Stomach smooth muscle (tissue), 2 donors: Measurements from ENCODE around the gene PTPRN2.
"Not testable (repeated sequence)": the region's sequence is repeated elsewhere in the genome, so short reads cannot be mapped to it uniquely, and the experiment has no call there.

Experiments
- H3K27ac ChIP-seq: one replicate; pipeline ENCODE4 v1.7.0; 2013; ENCODE audit warnings: mild to moderate bottlenecking, low read length, inconsistent platforms
- H3K27me3 ChIP-seq, 2 donors: one replicate each; pipeline ENCODE4 v1.7.0; 2013; ENCODE audit warnings: low read length in 2 of 2; ENCODE audit not compliant: insufficient read depth in 2 of 2, control insufficient read depth in 1 of 2
- H3K36me3 ChIP-seq, 2 donors: one replicate each; pipeline ENCODE4 v1.7.0; 2013; ENCODE audit warnings: low read length in 2 of 2; ENCODE audit not compliant: control insufficient read depth in 2 of 2, insufficient read depth in 2 of 2
- H3K4me1 ChIP-seq: one replicate; pipeline ENCODE4 v1.7.0; 2013; ENCODE audit warnings: low read length; ENCODE audit not compliant: control insufficient read depth, insufficient read depth
- H3K4me3 ChIP-seq, 2 donors: one replicate each; pipeline ENCODE4 v1.7.0; 2013; ENCODE audit warnings: low read length in 2 of 2
- H3K9ac ChIP-seq, 2 donors: one replicate each; pipeline ENCODE4 v1.7.0; 2013; ENCODE audit warnings: low read length in 2 of 2, mild to moderate bottlenecking in 1 of 2
- H3K9me3 ChIP-seq, 2 donors: one replicate each; pipeline ENCODE4 v1.7.0; 2013; ENCODE audit warnings: low read length in 2 of 2; ENCODE audit not compliant: control insufficient read depth in 2 of 2
- donor health status: healthy.
- donor health status: Pancreatic carcinoma.

PTPRN2 gene

DNA sequence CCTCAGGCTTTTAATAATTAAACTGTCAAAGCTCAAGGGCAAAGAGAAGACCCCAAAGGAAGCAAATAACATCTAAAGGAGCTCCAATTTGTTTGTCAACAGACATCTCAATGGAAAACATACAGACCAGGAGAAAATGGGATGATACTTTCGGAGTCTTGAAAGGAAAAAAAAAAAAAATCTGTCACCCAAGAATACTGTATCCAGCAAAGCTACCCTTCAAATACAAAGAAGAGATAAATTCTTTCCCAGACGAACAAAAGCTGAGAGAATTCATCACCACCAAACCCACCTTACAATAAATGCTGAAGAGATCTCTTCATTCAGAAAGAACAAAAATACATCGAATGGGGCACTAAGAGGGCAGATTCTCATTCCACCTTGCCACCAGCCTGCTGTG, 232.8 kb downstream of the PTPRN2 start:
- H3K9me3 ChIP-seq: peaks cover 3 to 7% of the 10 kb centered on the region in 2 donors
- H3K9ac ChIP-seq: no peak overlapping the region
- no peak overlapping the region for H3K27ac ChIP-seq
- H3K4me3 ChIP-seq: no peak overlapping the region
- no peaks in the 10 kb centered on the region for H3K4me1 ChIP-seq
- H3K27me3 ChIP-seq: peaks cover 0 to 2% of the 10 kb centered on the region in 2 donors
- H3K36me3 ChIP-seq: no peaks in the 10 kb centered on the region

GRCh38 chr7:158353606-158354570, 233.7 kb downstream of the PTPRN2 start:
- H3K27me3 ChIP-seq: peaks cover 0 to 2% of the 10 kb centered on the region in 2 donors
- no peak overlapping the region for H3K27ac ChIP-seq
- no peak overlapping the region for H3K9ac ChIP-seq
- H3K4me3 ChIP-seq: no peak overlapping the region
- no peaks in the 10 kb centered on the region for H3K36me3 ChIP-seq
- peaks cover 3 to 7% of the 10 kb centered on the region in 2 donors for H3K9me3 ChIP-seq
- H3K4me1 ChIP-seq: no peaks in the 10 kb centered on the region

- H3K9ac ChIP-seq, H3K27me3 ChIP-seq, H3K36me3 ChIP-seq, H3K27ac ChIP-seq, H3K4me3 ChIP-seq, H3K4me1 ChIP-seq: not testable (repeated sequence)
- H3K9me3 ChIP-seq: peaks cover 3 to 11% of the 10 kb centered on the region in 2 donors
Measured at GRCh38 chr7:158351899-158352729, 235.5 kb downstream of the PTPRN2 start.

DNA sequence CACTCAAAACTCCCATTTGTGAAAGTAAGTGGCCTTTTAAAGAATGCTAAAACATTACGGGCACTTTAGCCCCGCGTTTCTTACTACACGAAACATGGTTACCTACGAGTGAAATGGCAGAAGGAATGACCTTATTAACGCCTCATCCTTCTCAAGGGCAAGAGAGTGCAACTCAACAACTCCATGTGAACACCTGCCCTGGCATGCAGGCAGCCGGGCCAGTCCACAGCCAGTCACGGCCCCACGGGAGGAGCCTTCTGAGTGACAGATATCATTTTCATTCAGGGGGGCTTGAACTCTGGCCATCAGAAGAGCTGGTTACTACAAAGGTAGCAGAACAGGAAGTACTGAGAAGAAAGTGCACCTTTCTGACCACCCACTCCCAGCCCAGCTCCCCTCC, 236.1 kb downstream of the PTPRN2 start:
- no peak overlapping the region for H3K4me3 ChIP-seq
- H3K27ac ChIP-seq: no peak overlapping the region
- H3K9ac ChIP-seq: no peak overlapping the region
- peaks cover 0 to 2% of the 10 kb centered on the region in 2 donors for H3K27me3 ChIP-seq
- H3K36me3 ChIP-seq: no peaks in the 10 kb centered on the region
- H3K4me1 ChIP-seq: no peaks in the 10 kb centered on the region
- peaks cover 3 to 11% of the 10 kb centered on the region in 2 donors for H3K9me3 ChIP-seq

DNA sequence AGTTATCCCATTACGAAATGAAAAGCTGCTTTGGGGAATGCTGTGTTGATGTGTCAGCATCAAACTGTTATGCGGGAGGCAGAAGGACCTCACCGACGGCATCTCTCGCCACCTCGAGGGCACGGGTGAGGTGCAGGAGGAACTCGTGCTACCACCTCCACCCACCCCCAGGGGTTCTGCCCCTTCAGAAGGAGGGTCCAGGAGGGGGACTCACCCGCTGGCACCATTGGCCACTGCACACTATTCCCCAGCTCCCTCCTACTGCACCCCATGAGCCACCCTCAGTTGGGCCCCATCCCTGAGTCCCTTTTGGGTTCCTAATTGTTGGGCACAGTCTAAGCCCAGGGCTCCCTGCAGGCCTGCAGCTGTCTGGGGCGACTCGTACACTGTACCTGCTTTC, 236.6 kb downstream of the PTPRN2 start:
- H3K27ac ChIP-seq: no peak overlapping the region
- no peak overlapping the region for H3K9ac ChIP-seq
- H3K36me3 ChIP-seq: no peaks in the 10 kb centered on the region
- H3K4me3 ChIP-seq: no peak overlapping the region
- peaks cover 0 to 2% of the 10 kb centered on the region in 2 donors for H3K27me3 ChIP-seq
- H3K9me3 ChIP-seq: peaks cover 3 to 11% of the 10 kb centered on the region in 2 donors
- H3K4me1 ChIP-seq: no peaks in the 10 kb centered on the region

- H3K9ac ChIP-seq: no peak overlapping the region
- no peak overlapping the region for H3K4me3 ChIP-seq
- no peaks in the 10 kb centered on the region for H3K36me3 ChIP-seq
- no peaks in the 10 kb centered on the region for H3K27me3 ChIP-seq
- no peak overlapping the region for H3K27ac ChIP-seq
- peaks cover 3 to 7% of the 10 kb centered on the region in 2 donors for H3K9me3 ChIP-seq
- no peaks in the 10 kb centered on the region for H3K4me1 ChIP-seq
Measured at GRCh38 chr7:158350166-158350900, 237.3 kb downstream of the PTPRN2 start.

GRCh38 chr7:158348446-158348845, 239.2 kb downstream of the PTPRN2 start:
- peaks cover 0 to 4% of the 10 kb centered on the region in 2 donors for H3K9me3 ChIP-seq
- H3K27me3 ChIP-seq: no peaks in the 10 kb centered on the region
- H3K9ac ChIP-seq: no peak overlapping the region
- no peak overlapping the region for H3K4me3 ChIP-seq
- H3K36me3 ChIP-seq: no peaks in the 10 kb centered on the region
- H3K4me1 ChIP-seq: no peaks in the 10 kb centered on the region
- no peak overlapping the region for H3K27ac ChIP-seq

DNA sequence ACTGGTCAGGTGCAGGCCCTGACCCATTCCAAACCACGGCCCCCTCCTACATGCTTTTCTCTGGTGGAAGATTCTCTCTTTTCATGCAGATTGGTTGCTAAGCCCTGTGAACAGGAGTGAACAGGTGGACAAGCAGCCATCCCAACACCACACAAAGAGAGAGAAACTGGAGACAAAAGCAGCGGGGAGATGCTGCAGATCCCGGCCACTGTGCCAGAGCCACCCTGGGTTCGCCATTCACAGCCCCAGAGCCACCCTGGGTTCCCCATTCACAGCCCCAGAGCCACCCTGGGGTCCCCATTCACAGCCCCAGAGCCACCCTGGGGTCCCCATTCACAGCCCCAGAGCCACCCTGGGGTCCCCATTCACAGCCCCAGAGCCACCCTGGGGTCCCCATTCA, 239.6 kb downstream of the PTPRN2 start:
- not testable (repeated sequence) for H3K9ac ChIP-seq, H3K4me1 ChIP-seq, H3K27ac ChIP-seq, H3K36me3 ChIP-seq, H3K9me3 ChIP-seq, H3K27me3 ChIP-seq, H3K4me3 ChIP-seq

- Histone ChIP-seq H3K27ac (no peak overlapping the region), H3K4me1 (no peaks in the 10 kb centered on the region), H3K9ac (no peak overlapping the region), H3K9me3 (peaks cover 0 to 4% of the 10 kb centered on the region in 2 donors), H3K36me3 (no peaks in the 10 kb centered on the region), H3K27me3 (no peaks in the 10 kb centered on the region), H3K4me3 (no peak overlapping the region)
Measured at GRCh38 chr7:158345731-158346130, 241.9 kb downstream of the PTPRN2 start.

DNA sequence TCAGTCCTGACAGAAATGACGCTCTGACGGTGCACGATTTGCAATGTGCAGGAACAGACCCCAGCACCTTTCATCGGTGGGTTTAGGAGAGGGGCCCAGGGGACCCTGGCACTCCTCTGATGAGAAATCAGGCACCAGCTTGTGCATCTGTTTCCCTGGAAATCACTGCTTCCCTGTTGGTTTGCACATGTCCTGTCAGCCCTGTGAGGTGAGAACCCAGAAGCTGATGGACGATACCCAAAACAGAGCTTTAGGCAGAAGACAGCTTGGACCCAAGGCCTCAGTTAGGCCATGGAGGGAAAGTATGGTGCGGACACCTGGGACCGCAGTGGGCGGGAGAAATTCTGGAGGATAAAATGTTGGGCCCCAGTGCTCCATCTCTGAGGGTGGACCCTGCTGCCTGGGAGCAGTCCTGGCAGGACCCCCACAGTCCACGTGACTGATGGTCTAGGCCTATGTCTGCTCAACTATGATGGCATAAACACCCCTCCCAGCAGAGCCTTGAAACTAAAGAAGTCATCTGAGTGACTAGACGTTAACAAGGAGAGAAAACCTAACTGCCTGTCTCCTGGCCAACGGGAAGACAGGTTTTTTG, 242.8 kb downstream of the PTPRN2 start:
- H3K4me1 ChIP-seq: no peaks in the 10 kb centered on the region
- H3K27me3 ChIP-seq: no peaks in the 10 kb centered on the region
- no peak overlapping the region for H3K9ac ChIP-seq
- no peak overlapping the region for H3K4me3 ChIP-seq
- H3K36me3 ChIP-seq: no peaks in the 10 kb centered on the region
- no peak overlapping the region for H3K27ac ChIP-seq
- H3K9me3 ChIP-seq: peaks cover 0 to 4% of the 10 kb centered on the region in 2 donors
